ENCODE data around the gene FGFR4.

Gene FGFR4

DNA sequence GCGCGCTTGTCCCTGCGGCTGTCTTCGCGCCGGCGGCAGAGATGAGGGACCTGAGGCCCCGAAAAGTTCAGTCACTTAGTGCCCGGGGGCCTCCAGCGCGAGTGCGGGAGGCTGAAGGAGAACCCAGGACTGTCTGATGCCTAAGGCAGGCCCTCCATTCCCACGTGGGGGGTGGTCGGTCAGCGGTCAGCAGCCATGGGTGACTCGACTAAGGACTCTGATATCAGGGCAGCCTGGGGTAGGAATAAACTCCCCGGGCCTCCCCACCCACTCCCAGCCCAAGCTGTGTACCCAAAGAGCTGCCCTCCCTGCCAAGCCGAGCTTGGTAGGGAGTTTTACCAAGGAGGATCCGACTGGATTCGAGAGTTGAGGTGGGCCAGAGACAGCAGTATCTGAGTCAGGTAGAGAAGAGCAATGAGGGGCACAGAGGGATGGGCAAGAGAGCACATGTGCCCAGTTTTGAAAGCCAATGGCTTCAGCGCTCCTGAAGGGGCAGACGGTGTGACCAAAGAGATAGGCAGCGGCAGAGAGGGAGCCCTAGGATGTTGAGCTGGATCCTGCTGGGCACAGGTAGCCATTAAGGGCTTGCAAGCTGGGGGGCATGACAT, 787 bp downstream of the FGFR4 start:
- Histone ChIP-seq H3K27me3 (ENCODE audit: control insufficient read depth, low read length) (no peaks in the 10 kb centered on the region), H3K4me1 (ENCODE audit: control insufficient read depth, low read length) (peaks cover 34% of the 10 kb centered on the region), H3K4me3 (ENCODE audit: low read length) (peak overlapping the region; percentile 69), H3K79me2 (ENCODE audit: control insufficient read depth, low read length) (no peaks in the 10 kb centered on the region), H3K36me3 (ENCODE audit: control insufficient read depth, low read length) (no peaks in the 10 kb centered on the region), H3K27ac (ENCODE audit: low read depth, low read length) (no peak overlapping the region), H3K4me2 (ENCODE audit: low read length) (peak overlapping the region; percentile 70), H3K9me3 (ENCODE audit: control insufficient read depth, insufficient read depth, low read length) (no peaks in the 10 kb centered on the region), H4K20me1 (ENCODE audit: control insufficient read depth, insufficient read depth, low read depth, low read length) (no peaks in the 10 kb centered on the region), H3F3A (ENCODE audit: control insufficient read depth, insufficient read depth) (peaks cover 15% of the 10 kb centered on the region), H3K9me2 (replicated peaks; ENCODE audit: control insufficient read depth, low read length) (no peaks in the 10 kb centered on the region)
- no peak for TF ChIP-seq EZH2phosphoT487 (IDR thresholded peaks at IDR 0.05; ENCODE audit: borderline replicate concordance, low read length)
- TF ChIP-seq, protein P1, sequence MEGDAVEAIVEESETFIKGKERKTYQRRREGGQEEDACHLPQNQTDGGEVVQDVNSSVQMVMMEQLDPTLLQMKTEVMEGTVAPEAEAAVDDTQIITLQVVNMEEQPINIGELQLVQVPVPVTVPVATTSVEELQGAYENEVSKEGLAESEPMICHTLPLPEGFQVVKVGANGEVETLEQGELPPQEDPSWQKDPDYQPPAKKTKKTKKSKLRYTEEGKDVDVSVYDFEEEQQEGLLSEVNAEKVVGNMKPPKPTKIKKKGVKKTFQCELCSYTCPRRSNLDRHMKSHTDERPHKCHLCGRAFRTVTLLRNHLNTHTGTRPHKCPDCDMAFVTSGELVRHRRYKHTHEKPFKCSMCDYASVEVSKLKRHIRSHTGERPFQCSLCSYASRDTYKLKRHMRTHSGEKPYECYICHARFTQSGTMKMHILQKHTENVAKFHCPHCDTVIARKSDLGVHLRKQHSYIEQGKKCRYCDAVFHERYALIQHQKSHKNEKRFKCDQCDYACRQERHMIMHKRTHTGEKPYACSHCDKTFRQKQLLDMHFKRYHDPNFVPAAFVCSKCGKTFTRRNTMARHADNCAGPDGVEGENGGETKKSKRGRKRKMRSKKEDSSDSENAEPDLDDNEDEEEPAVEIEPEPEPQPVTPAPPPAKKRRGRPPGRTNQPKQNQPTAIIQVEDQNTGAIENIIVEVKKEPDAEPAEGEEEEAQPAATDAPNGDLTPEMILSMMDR (IDR thresholded peaks at IDR 0.05; ENCODE audit: low read depth, low read length, poor library complexity, severe bottlenecking): no peak

DNA sequence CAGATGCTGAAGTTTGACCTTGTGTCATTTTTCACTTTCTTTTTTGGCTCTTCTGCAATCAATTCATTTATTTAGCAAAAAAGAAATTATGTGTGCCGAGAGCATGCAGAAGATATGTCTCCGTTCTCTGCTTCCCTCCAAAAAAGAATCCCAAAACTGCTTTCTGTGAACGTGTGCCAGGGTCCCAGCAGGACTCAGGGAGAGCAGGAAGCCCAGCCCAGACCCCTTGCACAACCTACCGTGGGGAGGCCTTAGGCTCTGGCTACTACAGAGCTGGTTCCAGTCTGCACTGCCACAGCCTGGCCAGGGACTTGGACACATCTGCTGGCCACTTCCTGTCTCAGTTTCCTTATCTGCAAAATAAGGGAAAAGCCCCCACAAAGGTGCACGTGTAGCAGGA, 2.4 kb downstream of the FGFR4 start:
- Histone ChIP-seq H3K27ac (ENCODE audit: low read depth, low read length) (no peak overlapping the region), H3K36me3 (ENCODE audit: control insufficient read depth, low read length) (no peaks in the 10 kb centered on the region), H3K9me3 (ENCODE audit: control insufficient read depth, insufficient read depth, low read length) (no peaks in the 10 kb centered on the region), H3K79me2 (ENCODE audit: control insufficient read depth, low read length) (no peaks in the 10 kb centered on the region), H3K9me2 (replicated peaks; ENCODE audit: control insufficient read depth, low read length) (no peaks in the 10 kb centered on the region), H4K20me1 (ENCODE audit: control insufficient read depth, insufficient read depth, low read depth, low read length) (no peaks in the 10 kb centered on the region), H3F3A (ENCODE audit: control insufficient read depth, insufficient read depth) (peaks cover 15% of the 10 kb centered on the region), H3K4me3 (ENCODE audit: low read length) (no peak overlapping the region), H3K27me3 (ENCODE audit: control insufficient read depth, low read length) (no peaks in the 10 kb centered on the region), H3K4me1 (ENCODE audit: control insufficient read depth, low read length) (peaks cover 30% of the 10 kb centered on the region), H3K4me2 (ENCODE audit: low read length) (no peak overlapping the region)
- TF ChIP-seq EZH2phosphoT487 (IDR thresholded peaks at IDR 0.05; ENCODE audit: borderline replicate concordance, low read length): no peak

DNA sequence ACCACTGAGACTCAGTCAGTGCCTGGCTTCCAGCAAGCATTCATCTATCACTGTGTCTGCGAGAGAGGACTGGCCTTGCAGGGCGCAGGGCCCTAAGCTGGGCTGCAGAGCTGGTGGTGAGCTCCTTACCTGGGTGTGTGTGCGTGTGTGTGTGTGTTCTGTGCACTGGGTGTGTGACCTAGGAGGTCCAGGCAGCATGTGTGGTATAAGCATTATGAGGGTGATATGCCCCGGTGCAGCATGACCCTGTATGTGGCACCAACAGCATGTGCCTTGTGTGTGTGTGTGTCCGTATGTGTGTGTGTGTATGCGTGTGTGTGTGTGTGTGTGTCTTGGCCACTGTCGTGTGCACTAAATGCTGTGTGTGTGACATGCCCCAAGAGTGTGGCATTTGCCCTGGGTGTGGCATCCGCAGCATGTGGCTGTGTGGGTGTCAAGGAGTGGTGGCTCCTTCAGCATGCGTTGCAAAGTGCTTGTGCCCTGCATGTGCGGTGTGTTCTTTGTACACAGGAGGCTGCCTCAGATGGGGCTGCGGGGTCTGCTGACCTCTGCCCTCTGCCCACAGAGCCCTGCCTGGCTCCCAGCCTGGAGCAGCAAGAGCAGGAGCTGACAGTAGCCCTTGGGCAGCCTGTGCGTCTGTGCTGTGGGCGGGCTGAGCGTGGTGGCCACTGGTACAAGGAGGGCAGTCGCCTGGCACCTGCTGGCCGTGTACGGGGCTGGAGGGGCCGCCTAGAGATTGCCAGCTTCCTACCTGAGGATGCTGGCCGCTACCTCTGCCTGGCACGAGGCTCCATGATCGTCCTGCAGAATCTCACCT, 3.3 kb downstream of the FGFR4 start:
- no peaks in the 10 kb centered on the region for H3K79me2 ChIP-seq (ENCODE audit: control insufficient read depth, low read length)
- H3K9me2 ChIP-seq (replicated peaks; ENCODE audit: control insufficient read depth, low read length): no peaks in the 10 kb centered on the region
- H3K27ac ChIP-seq (ENCODE audit: low read depth, low read length): no peak overlapping the region
- no peaks in the 10 kb centered on the region for H3K9me3 ChIP-seq (ENCODE audit: control insufficient read depth, insufficient read depth, low read length)
- H3K4me2 ChIP-seq (ENCODE audit: low read length): no peak overlapping the region
- no peak for TF ChIP-seq EZH2phosphoT487 (IDR thresholded peaks at IDR 0.05; ENCODE audit: borderline replicate concordance, low read length)
- TF ChIP-seq, protein P1 (IDR thresholded peaks at IDR 0.05; ENCODE audit: low read depth, low read length, poor library complexity, severe bottlenecking): no peak
- H4K20me1 ChIP-seq (ENCODE audit: control insufficient read depth, insufficient read depth, low read depth, low read length): no peaks in the 10 kb centered on the region
- no peaks in the 10 kb centered on the region for H3K36me3 ChIP-seq (ENCODE audit: control insufficient read depth, low read length)
- peaks cover 12% of the 10 kb centered on the region for H3F3A ChIP-seq (ENCODE audit: control insufficient read depth, insufficient read depth)
- H3K4me1 ChIP-seq (ENCODE audit: control insufficient read depth, low read length): peaks cover 24% of the 10 kb centered on the region
- H3K27me3 ChIP-seq (ENCODE audit: control insufficient read depth, low read length): no peaks in the 10 kb centered on the region
- no peak overlapping the region for H3K4me3 ChIP-seq (ENCODE audit: low read length)

DNA sequence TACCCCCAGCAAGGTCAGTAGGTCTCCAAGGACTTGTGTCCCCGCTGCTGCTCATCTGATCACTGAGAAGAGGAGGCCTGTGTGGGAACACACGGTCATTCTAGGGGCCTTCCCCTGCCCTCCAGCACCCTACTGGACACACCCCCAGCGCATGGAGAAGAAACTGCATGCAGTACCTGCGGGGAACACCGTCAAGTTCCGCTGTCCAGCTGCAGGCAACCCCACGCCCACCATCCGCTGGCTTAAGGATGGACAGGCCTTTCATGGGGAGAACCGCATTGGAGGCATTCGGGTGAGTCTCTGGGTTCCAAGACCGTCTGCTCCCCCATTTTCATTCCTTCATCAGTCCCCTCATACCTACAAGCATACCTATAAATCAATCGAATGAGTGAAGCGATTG, 4.1 kb downstream of the FGFR4 start:
- Histone ChIP-seq H3K4me1 (ENCODE audit: control insufficient read depth, low read length) (peaks cover 16% of the 10 kb centered on the region), H3F3A (ENCODE audit: control insufficient read depth, insufficient read depth) (peaks cover 6% of the 10 kb centered on the region), H3K36me3 (ENCODE audit: control insufficient read depth, low read length) (no peaks in the 10 kb centered on the region), H3K9me2 (replicated peaks; ENCODE audit: control insufficient read depth, low read length) (no peaks in the 10 kb centered on the region), H3K9me3 (ENCODE audit: control insufficient read depth, insufficient read depth, low read length) (no peaks in the 10 kb centered on the region), H3K27ac (ENCODE audit: low read depth, low read length) (no peak overlapping the region), H3K27me3 (ENCODE audit: control insufficient read depth, low read length) (no peaks in the 10 kb centered on the region), H3K4me2 (ENCODE audit: low read length) (no peak overlapping the region), H3K79me2 (ENCODE audit: control insufficient read depth, low read length) (no peaks in the 10 kb centered on the region), H4K20me1 (ENCODE audit: control insufficient read depth, insufficient read depth, low read depth, low read length) (no peaks in the 10 kb centered on the region), H3K4me3 (ENCODE audit: low read length) (no peak overlapping the region)
- TF ChIP-seq, protein P1 (IDR thresholded peaks at IDR 0.05; ENCODE audit: low read depth, low read length, poor library complexity, severe bottlenecking): no peak
- no peak for TF ChIP-seq EZH2phosphoT487 (IDR thresholded peaks at IDR 0.05; ENCODE audit: borderline replicate concordance, low read length)

All from DOHH2 (cell line).